NCI-H524 (cell line): ENCODE results near the gene DHX35.
A peak's percentile ranks its signal among the peaks of the same experiment; 100 is the strongest.

Experiments
- DNase-seq, 2 experiments: peaks; one replicate each; lab custom pipeline; 2025; lab: John Stamatoyannopoulos, UW

Gene DHX35, protein sequence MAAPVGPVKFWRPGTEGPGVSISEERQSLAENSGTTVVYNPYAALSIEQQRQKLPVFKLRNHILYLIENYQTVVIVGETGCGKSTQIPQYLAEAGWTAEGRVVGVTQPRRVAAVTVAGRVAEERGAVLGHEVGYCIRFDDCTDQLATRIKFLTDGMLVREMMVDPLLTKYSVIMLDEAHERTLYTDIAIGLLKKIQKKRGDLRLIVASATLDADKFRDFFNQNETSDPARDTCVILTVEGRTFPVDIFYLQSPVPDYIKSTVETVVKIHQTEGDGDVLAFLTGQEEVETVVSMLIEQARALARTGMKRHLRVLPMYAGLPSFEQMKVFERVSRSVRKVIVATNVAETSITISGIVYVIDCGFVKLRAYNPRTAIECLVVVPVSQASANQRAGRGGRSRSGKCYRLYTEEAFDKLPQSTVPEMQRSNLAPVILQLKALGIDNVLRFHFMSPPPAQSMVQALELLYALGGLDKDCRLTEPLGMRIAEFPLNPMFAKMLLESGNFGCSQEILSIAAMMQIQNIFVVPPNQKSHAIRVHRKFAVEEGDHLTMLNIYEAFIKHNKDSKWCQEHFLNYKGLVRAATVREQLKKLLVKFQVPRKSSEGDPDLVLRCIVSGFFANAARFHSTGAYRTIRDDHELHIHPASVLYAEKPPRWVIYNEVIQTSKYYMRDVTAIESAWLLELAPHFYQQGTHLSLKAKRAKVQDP

DNA sequence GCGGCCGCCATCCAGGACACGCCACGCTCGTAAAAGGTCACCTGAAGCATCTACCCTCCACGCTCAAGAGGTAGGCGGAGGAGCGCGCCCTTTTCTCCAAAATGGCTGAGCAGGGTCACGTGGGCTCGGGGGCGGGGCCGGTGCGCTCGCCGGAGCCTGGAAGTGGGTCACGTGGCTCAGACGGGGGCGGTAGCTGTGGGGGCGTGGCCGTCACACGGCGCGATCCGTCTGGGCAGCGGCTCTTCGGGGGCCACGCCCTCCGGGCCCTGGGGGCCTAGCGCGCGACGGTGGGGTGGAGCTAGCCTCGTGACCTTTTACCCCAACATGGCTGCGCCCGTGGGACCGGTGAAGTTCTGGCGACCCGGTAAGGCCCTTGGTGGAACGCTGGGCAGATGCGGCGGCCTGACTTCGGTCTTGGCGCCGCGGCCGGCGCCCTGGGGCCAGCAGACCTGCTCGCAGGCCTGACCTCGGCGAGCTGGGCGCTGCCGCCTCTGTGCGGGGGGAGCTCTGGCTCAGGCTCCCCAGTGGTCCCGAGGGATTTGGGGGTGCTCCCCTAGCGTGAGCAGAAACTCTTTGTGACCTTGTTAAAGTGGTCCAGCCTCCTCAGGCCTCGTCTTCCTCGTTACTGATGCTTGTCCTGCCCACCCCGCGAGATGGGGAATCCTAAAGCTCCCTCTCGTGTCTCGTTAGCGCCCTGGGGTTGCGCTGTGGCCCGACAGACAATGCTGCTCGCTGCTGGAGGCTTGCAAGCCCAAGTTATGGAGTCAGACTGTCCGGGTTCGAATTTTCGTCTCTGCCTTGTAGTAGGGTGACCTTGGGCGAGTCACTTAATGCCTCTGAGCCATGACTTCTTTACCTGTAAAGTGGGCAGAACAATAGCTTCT lies at the start of gene DHX35:
Gene DHX35 (plus strand): TSS at position 301 of the 884 bp plus-strand sequence. CDS start 24 bp downstream, at position 325.
- peak; percentile 97 to 98 for DNase-seq

DNA sequence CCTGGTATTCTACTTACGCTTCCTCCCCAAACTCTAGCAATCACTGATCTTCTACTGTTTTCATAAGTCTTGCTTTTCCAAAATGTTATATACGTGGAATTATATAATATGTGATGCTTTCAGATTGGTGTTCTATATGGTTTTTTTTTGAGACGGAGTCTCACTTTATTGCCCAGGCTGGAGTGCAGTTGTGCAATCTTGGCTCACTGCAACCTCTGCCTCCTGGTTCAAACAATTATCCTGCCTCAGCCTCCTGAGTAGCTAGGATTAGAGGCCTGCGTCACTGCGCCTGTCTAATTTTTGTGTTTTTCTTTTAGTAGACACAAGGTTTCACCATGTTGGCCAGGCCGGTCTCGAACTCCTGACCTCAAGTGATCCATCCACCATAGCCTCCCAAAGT lies 46.8 kb upstream of the DHX35 start:
- DNase-seq, result no peak

DNA sequence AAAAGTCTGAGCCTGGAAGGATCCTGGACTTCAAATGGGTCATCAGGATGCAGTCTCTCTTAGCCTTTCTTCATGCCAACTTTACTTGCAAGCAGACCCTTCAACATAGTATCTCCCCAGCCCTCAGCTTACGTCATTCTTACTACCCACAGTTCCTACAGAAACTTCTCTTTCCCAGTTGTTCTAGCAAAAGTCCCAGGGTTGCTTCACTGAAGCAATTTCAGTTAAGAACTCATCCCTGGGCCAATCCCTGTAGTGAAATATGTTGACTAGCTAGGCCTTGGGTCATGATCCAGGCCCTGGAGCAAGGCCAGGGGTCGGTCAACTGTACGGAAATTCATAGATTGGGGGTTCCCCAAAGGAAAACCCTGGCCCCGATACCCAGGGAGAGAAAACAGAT lies 44.5 kb upstream of the DHX35 start:
- no peak for DNase-seq

DNA sequence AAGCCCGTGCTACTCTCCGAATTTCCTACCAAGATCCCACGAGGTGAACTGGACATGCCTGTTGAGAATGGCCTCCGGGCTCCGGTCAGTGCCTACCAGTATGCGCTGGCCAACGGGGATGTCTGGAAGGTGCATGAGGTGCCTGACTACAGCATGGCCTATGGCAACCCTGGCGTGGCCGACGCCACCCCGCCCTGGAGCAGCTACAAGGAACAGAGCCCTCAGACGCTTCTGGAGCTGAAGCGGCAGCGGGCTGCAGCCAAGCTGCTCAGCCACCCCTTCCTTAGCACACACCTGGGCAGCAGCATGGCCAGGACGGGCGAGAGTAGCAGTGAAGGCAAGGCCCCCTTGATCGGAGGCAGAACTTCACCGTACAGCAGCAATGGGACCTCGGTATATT lies 44.0 kb upstream of the DHX35 start:
- DNase-seq, result no peak

DNA sequence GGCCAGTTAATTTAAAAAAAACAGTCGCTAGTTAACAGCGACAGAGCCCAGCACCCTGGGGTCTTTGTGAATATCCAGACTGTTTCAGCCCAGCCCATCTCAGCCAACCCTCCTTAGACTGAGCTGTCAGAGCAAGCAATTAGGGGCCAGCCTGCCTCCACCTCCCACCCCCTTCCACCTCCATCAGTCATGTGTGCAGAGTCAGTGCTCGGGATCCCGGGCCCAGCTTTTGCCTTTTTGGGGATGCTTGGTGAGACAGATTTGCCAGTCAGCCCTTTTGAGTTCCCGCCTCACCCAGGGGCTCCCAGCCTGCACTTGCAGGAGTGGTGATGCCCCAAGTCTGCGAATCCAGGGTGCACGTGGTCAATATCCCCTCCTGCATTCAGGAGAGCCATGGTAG lies 42.5 kb upstream of the DHX35 start:
- no peak for DNase-seq

DNA sequence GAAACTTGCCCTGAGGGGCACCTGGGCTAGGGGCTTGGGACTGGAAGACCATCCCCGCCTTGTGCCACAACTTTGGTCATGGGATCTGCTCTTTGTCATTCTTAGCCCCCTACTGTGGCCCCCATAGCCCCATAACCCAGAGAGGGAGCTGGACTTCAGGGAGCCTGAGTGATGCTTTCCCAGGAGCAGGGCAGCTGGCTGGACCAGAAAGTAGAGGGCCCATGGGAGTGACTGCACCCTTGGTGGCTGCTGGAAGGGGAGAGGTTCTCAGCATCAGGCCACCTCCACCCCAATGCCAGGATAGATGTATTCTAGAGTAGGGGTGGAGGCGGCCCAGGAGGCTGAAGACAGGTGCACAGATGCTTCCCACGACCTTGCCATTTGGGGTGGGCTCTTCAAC lies 41.7 kb upstream of the DHX35 start:
- DNase-seq, result no peak

DNA sequence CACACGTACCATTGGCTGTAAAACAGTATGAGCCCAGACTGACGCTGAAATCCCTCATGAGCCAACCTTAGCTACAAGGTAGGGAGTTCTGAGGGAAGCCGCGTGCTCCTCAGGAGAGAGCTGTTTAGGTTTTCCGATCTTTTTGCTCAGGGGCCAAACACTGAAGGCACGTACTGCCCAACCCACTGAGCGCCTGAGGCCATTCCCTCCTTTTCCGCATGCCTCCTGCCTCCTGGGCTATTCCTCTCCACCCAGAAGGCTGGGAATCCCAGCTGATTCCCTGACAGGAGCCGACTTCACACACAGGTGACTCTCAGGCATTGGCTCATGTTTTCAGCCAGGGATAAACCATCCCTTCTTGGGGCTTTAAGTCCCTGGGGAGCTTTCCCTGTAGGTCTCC lies 41.3 kb upstream of the DHX35 start:
- no peak for DNase-seq

DNA sequence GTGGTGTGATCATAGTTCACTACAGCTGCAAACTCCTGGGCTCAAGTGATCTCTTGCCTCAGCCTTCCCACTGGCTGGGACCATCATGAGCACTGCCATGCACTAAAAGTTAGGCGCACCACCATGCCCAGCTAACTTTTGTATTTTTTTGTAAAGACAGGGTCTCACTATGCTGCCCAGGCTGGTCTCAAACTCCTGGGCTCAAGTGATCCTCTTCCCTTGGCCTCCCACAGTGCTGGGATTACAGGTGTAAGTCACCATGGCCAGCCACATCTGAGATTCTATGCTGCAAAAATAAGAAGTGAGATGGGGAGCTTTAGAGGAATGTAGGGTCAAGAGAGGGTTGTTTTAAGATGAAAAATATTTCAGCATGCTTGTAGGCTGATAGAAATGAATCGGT lies 37.4 kb upstream of the DHX35 start:
- DNase-seq, result no peak

DNA sequence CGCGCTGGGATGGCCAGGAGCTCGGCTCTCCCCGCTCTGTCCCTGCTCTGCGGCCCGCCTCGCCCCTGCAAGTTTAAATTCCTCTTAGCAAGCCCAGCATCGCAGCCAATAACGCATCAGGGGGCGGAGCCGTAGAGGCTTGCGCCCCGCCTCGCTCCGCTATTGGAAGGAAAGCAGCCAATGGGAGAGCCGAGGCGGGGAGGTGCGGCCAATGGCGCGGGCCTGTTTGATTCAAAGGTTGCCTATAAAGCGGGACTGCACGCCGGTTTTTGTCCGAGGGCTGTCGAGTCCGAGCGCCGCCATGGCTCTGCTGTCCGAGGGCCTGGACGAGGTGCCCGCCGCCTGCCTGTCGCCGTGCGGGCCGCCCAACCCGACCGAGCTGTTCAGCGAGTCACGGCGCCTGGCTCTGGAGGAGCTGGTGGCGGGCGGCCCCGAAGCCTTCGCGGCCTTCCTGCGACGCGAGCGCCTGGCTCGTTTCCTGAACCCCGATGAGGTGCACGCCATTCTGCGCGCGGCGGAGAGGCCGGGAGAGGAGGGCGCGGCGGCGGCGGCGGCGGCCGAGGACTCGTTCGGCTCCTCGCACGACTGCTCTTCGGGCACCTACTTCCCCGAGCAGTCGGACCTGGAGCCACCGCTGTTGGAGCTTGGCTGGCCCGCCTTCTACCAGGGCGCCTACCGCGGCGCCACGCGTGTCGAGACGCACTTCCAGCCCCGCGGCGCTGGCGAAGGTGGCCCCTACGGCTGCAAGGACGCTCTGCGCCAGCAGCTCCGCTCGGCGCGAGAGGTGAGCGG lies 35.8 kb upstream of the DHX35 start, which contains the start of gene FAM83D:
Gene FAM83D (plus strand): TSS at position 276 of the 792 bp plus-strand sequence. CDS start 26 bp downstream, at position 302.
- peak; percentile 99 for DNase-seq

DNA sequence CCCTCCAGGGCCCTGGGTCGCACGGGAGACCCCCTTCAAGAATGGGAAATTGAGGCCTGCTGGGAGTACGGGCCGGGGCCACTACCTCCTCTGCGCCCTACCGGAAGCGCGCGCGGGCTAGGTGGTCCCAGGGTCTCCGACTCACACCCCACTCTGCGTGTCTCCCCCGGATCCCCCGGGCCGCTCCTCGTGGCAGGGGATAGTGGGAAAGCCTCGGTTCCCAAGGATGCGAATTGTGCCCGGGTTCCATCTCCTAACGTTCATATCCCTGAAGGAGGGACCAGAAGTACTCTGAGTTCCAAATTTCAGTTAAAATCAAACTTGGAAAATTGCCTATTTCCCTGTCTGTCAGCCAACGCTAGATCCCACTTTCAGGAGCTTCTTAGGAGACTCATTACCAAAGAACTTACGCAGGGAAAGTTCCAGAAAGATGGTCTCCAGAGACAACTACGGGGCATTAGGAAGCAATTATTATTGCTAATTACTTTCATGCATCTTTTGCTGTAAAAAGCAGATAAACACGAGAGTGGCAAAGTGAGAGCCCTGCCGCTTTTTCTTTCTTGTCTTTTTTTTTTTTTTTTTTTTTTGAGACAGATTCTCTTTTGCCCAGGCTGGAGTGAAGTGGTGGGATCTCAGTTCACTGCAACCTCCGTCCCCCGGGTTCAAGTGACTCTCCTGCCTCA lies 35.1 kb upstream of the DHX35 start:
- DNase-seq, result no peak

DNA sequence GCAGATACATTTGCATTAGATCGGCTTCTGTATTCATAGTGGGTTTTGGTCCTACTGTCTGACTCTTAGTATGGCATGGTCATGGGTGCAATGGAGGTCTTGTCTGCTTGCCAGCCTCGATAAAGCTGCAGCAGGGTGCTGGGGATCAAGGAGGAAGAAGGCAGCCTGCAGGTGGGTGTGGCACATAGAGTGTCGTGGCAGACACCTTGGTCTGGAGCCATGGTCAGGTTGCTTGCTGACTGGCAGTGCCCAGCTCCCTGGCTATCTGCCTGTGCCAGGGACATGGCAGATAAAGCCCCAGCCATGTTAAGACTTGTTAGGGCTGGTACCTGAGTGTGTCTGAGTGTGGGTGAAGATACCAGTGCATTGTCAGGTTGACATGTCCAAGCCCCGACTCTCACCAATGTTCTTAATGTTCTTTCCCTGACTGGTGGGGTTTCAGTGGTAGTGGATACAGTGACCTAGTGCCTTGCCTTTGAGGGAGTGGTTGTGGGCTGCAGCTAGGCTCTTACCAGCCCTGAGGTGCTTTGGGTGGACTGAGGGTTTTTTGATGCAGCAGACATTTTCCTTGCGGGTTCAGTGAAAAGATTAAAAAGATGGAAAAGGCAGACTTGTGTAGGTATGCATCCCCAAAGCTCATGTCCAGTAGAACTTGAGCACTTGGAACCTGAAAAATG lies 34.1 kb upstream of the DHX35 start:
- no peak for DNase-seq

DNA sequence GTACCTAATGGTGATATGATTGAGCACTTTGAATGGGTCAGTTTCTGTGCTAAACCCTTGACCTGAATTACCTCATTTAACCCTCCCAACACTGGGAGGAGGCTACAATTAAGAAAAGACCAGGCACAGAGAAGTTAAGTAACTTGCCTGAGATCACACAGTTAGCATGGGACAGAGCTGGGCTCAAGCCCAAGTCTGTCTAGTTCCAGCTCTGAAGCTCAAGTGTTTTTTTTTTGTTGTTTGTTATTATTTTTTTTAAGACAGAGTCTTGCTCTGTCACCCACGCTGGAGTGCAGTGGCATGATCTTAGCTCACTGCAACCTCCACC lies 31.9 kb upstream of the DHX35 start:
- no peak for DNase-seq

DNA sequence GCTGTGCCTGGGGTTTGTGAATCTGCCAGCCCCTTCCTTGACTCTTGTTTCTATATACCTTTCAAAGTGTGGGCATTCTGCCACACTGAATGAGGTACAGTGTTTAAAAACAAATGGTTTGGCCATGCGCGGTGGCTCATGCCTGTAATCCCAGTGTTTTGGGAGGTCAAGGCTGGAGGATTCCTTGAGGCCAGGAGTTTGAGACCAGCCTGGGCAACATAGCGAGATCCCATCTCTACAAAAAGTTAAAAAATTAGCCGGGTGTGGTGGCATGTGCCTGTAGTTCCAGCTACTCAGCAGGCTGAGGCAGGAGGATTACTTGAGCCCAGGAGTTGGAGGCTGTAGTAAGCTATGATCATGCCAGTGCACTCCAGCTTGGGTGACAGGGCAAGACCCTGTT lies 30.2 kb upstream of the DHX35 start:
- DNase-seq, result no peak

DNA sequence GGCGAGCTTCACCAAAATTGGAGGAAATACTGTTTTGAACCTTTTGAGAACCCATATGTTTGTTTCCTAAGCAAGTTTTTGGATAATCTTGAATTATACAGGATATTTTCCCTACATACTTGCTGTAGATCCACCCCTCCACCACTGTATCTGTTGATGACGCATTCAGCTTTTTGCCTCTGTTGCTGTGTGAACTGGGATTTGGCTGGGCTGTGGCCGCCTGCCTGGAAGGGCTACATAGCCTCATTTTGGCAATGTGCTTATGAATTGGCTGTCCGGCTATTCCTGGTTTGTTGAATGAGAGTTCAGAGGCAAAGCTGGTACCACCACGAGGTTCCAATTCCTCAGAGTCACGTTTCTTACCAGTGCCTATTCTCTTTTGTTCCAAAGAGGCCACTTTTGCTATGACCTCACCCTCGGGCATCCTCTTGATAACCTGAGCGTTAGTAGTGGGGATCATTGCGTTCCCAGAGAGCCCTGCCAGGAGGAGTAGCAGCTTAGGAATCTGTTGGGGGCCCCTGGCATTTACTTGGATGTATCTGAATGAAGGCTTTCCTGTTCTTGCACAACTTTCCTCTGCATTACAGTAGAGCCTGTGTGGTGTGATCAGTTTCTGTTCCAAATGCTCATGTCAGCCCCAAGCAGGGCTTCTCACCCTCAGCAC lies 29.6 kb upstream of the DHX35 start:
- no peak for DNase-seq

DNA sequence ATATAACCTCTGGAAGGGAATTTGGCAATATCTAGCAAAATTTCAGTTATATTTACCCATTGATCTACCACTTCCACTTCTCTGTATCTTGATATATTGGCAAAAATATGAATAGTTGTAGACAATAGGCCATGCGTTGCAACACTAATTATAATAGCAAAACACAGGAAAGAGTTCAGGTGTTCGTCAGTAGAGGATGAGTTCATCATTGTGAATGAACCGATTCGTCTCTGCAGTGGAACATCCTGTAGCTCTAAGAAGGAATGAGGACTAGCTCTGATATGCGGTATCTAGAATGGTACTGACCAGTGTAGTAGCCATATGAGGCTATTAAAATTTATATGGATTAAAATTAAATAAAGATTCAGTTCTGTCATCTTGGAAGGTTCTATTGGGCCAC lies 27.6 kb upstream of the DHX35 start:
- DNase-seq, result no peak

DNA sequence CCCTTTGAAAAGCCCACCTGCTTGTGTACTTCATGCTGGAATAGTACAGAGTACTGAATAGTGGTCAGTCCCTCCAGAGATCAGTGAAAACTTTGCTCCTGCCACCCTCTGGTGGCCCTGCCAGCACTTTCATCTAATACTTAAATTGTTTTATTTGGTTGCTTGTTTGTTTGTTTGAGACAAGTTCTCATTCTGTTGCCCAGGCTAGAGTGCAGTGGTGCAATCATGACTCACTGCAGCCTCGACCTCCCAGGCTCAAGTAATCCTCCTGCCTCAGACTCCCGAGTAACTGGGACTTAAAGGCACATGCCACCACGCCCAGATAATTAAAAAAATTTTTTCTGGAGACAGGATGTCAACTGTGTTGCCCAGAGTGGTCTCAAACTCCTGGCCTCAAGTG lies 26.9 kb upstream of the DHX35 start:
- no peak for DNase-seq

DNA sequence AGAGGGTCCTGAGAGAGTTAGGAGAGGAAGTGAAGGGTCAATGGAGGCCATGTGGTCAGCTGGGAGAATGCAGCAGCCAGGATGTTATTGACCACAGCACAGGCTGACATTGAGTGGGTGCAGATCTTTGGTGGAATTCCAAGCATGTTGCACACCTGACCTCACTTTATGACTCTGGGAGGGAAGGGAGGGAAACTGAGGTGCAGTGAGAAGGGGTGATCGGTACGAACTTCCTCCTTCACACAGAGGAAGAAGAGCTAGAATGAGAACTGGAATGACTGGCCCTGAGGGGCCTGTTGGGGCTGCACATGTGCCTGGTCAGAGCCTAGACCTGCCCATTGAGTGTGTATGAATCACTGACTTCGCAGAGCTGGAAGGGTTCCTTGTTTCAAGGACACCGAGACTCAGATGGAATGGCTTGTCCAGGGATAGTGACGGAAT lies 26.2 kb upstream of the DHX35 start:
- DNase-seq, result no peak

DNA sequence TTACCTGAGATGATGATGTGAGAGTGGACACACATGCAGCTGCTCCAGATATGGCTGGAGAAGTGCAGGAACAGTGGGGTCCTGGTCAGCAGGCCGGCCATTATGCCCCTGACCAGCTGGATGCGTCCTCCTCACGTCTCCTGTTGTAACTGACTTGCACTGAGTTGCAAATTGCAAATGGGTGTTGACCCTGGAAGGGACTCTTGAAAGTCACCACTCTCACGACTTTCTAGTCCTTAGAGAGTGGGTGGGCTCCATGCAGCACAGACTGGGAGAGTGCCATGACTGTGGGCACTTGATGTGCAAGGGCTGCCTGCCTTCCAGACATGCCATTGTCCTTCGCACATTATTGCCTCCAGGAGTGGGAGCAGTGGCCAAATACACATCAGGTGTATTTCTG lies 25.1 kb upstream of the DHX35 start:
- DNase-seq, result no peak

DNA sequence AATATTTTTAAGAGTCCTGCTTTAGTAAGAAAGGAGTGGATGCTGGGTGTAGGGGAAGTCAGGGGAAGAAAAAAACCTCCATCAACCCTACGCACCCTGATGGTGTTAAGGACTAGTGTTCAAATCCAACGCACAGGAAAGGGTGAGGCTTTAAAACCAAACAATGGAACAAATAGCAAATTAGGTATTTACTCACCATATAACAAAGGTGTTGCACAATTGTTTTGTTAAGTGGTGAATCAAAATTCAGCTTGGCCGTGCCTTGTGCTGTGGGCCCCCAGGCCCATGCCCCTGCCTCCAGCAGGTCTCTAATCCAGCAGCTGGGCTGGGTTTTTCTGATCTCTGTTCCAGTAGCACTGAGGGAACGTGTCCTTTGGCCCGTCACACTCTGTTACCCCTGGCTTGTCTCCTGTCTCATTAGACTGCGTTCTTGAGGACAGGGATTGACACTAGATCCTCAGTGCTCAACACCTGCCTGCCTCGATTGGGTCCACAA lies 24.1 kb upstream of the DHX35 start:
- DNase-seq, result no peak

DNA sequence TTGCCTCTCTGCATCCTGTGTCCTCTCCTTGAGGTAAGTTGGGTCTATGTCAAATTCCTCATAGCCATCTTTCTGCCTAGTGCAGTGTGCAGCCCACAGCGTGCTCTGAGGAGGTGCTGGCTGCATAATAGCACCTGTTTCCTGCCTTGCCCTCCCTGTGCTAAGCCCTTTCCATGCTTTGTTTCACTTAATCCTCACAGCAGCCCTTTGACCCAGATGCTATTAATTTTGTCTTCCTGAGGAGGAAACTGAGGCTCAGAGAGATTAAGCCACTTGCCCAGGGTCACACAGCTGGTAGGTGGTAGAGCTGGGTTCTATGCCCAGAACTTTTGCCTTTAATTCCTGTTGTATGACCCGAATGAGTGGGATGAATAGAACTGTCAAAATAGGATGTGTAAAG lies 22.5 kb upstream of the DHX35 start:
- DNase-seq, result no peak
